B cell (primary cell): ENCODE measurements around the gene RD3L. TPM values are rescaled to one million over a fixed set of nuclear protein-coding genes. Genes with fewer than 3 reads are reported as not detected.

Experiments used
- ATAC-seq: fragments of 200-7000 bp; cut with Tn5 transposase; one replicate; pipeline ENCODE4 v1.10.0; 2021; ENCODE audit warnings: low read depth, mild to moderate bottlenecking, moderate number of reproducible peaks, moderate library complexity
- CTCF ChIA-PET: fragments of 350-600 bp; sonication (Branson Sonifier 250); formaldehyde crosslinking; loops from one replicate; lab custom pipeline; 2021; ENCODE audit warnings: antibody characterized with exemption, inconsistent platforms; lab: Charles Lee
- POLR2A ChIA-PET: fragments of 350-600 bp; sonication (Branson Sonifier 250); formaldehyde crosslinking; loops from one replicate; lab custom pipeline; 2021; ENCODE audit warnings: antibody characterized with exemption; lab: Charles Lee
- DNase-seq: peaks from one replicate; pipeline ENCODE4 v3.0.0; 2013
- H2AFZ ChIP-seq: 2 replicates; pipeline ENCODE4 v1.6.1; 2012; ENCODE audit warnings: mild to moderate bottlenecking, low read depth, low read length; ENCODE audit not compliant: insufficient read depth, poor library complexity, severe bottlenecking
- H3K27ac ChIP-seq, 2 donors: 1 replicate in 1 of 2; 2 replicates in 1 of 2; pipeline ENCODE4 v1.5.1; 2012 to 2013; ENCODE audit warnings: low read length in 2 of 2, mild to moderate bottlenecking in 2 of 2, moderate library complexity in 1 of 2
- H3K27me3 ChIP-seq, 4 experiments: fragments of 200-600 bp in 1 of 4; sonication (generic) in 1 of 4; replicated peaks in 1 of 4; 1 replicate in 2 of 4; 2 replicates in 2 of 4; pipeline versions ENCODE4 v1.6.1 to v1.7.0; 2013 to 2016; ENCODE audit warnings: low read length in 3 of 4, mild to moderate bottlenecking in 2 of 4, mixed read lengths in 1 of 4, moderate library complexity in 1 of 4; ENCODE audit not compliant: insufficient read depth in 4 of 4, control insufficient read depth in 3 of 4; ENCODE audit errors: control extremely low read depth in 1 of 4
- H3K36me3 ChIP-seq, 2 experiments: replicated peaks in 1 of 2; 1 replicate in 1 of 2; 2 replicates in 1 of 2; pipeline versions ENCODE4 v1.6.1 to v1.7.1; 2013; ENCODE audit warnings: low read length in 1 of 2; ENCODE audit not compliant: insufficient read depth in 2 of 2, control insufficient read depth in 1 of 2; ENCODE audit errors: control extremely low read depth in 1 of 2, extremely low read depth in 1 of 2
- H3K4me1 ChIP-seq, 2 donors: fragments of 200-600 bp in 1 of 2; sonication (generic) in 1 of 2; 1 replicate in 1 of 2; 2 replicates in 1 of 2; pipeline versions ENCODE4 v1.5.1 to v1.6.1; 2013 to 2017; ENCODE audit warnings: low read length in 2 of 2; ENCODE audit not compliant: control insufficient read depth in 2 of 2, insufficient read depth in 2 of 2
- H3K4me2 ChIP-seq: replicated peaks from 2 replicates; pipeline ENCODE3; 2012; ENCODE audit warnings: mild to moderate bottlenecking, low read depth, low read length; ENCODE audit not compliant: poor library complexity, severe bottlenecking
- H3K4me3 ChIP-seq, 5 experiments: fragments of 200-600 bp in 1 of 5; sonication (generic) in 1 of 5; 1 replicate in 3 of 5; 2 replicates in 2 of 5; pipeline versions ENCODE4 v1.5.1 to v1.7.0; 2011 to 2016; ENCODE audit warnings: low read length in 4 of 5, mild to moderate bottlenecking in 4 of 5, low read depth in 2 of 5, control low read depth in 1 of 5, moderate library complexity in 1 of 5; ENCODE audit not compliant: insufficient read depth in 1 of 5; ENCODE audit errors: control extremely low read depth in 1 of 5, extremely low read depth in 1 of 5
- H3K79me2 ChIP-seq: fragments of 200-600 bp; sonication (generic); one replicate; pipeline ENCODE4 v1.6.0; 2016; ENCODE audit warnings: low read length; ENCODE audit not compliant: control insufficient read depth, insufficient read depth
- H3K9ac ChIP-seq: fragments of 200-600 bp; sonication (generic); 2 replicates; pipeline ENCODE4 v1.6.1; 2017; ENCODE audit warnings: mild to moderate bottlenecking, low read length, moderate library complexity
- H3K9me3 ChIP-seq, 3 donors: one replicate each; pipeline versions ENCODE4 v1.6.1 to v1.7.1; 2013; ENCODE audit warnings: low read length in 2 of 3; ENCODE audit not compliant: control insufficient read depth in 2 of 3, insufficient read depth in 1 of 3; ENCODE audit errors: control extremely low read depth in 1 of 3
- H4K20me1 ChIP-seq: 2 replicates; pipeline ENCODE4 v1.6.0; 2012; ENCODE audit warnings: mild to moderate bottlenecking, low read length; ENCODE audit not compliant: insufficient read depth, control insufficient read depth, poor library complexity, severe bottlenecking
- H3K27ac Mint-ChIP-seq: one replicate; pipeline ENCODE4 v1.8.0; 2021; ENCODE audit warnings: mixed read lengths
- H3K27me3 Mint-ChIP-seq: one replicate; pipeline ENCODE4 v1.8.0; 2021; ENCODE audit warnings: mixed read lengths
- H3K4me1 Mint-ChIP-seq: one replicate; pipeline ENCODE4 v1.8.0; 2021; ENCODE audit warnings: mixed read lengths
- H3K4me3 Mint-ChIP-seq: one replicate; pipeline ENCODE4 v1.8.0; 2021; ENCODE audit warnings: mixed read lengths
- H3K9me3 Mint-ChIP-seq: one replicate; pipeline ENCODE4 v1.8.0; 2022; ENCODE audit warnings: mixed read lengths; ENCODE audit not compliant: insufficient read depth
- EZH2 ChIP-seq: IDR thresholded peaks from 2 replicates; pipeline ENCODE4 v1.6.1; 2012; ENCODE audit warnings: borderline replicate concordance, low read depth, mild to moderate bottlenecking, moderate library complexity, low read length; ENCODE audit not compliant: insufficient read depth, poor library complexity, severe bottlenecking
- WGBS: methylation state at CpG from one replicate; pipeline ENCODE4 v1.1.5; 2013; ENCODE audit warnings: missing lambda C conversion rate; ENCODE audit not compliant: insufficient coverage; 5-methylcytosine and 5-hydroxymethylcytosine counted together
- intact Hi-C: fragments of 100-400 bp; cut with micrococcal nuclease; formaldehyde crosslinking; loops from one replicate; pipeline ENCODE4 v1.10.0; 2022
- polyA plus RNA-seq: library from polyadenylated mRNA; depleted of rRNA; stranded (reverse); fragments of >200 nt; gene quantifications from 2 replicates; pipeline ENCODE4 v1.2.3, GENCODE V29; 2012
- total RNA-seq, 2 donors: library from RNA; stranded (reverse); fragments of 120-200 nt in 1 of 2; gene quantifications; 1 replicate in 1 of 2; 2 replicates in 1 of 2; pipeline versions ENCODE4 v1.2.3 to v1.2.4, GENCODE V29; 2013 to 2022
- TF ChIP-seq, protein P1 (sequence below): fragments of 200-600 bp; IDR thresholded peaks from one replicate; pipeline ENCODE4 v1.8.0; 2022; ENCODE audit warnings: antibody characterized with exemption, mild to moderate bottlenecking

Gene RD3L
- total and polyA plus RNA-seq, 2 donors (not counting 1 experiment from before 2014, with no cell fraction given) = not detected

DNA sequence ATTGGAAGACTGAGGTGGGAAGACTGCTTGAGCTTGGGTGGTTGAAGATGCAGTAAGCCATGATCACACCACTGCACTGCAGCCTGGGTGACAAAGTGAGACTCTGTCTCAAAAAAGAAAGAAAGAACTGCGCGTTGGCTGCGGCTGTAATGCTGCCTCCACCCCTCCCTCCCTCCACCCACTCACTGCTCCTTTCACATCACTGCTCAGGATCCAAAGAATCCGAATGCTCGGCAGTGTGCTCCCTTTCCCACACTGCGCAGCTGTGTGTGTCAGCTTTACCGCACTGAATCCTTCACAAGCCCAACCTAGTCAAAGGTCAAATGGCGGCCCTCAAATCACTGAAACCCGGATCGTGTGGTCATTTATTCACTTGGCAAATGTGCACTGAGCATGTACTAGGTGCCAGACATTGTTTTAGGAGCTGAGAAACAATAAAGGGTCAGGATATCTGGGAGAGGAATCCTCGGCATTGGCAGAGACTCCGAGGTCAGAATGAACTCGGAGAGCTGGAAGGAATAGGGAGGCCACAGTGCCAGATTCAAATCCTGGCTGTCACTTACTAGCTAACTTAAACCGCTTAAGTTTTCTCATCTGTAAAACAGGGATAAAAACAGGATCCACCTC is 25.6 kb downstream of the RD3L start:
- WGBS = 100% methylated on average over 8 of the region's 14 CpGs
- H3K36me3 ChIP-seq = peaks cover 0 to 37% of the 10 kb centered on the region in 2 experiments
- H3K9me3 ChIP-seq = no peaks in the 10 kb centered on the region
- intact Hi-C loops = no loop called here
- no peak overlapping the region for H3K4me2 ChIP-seq
- Mint-ChIP-seq H3K9me3 (no peaks in the 10 kb centered on the region), H3K4me1 (peaks cover 15% of the 10 kb centered on the region), H3K4me3 (no peak overlapping the region), H3K27ac (no peak overlapping the region), H3K27me3 (no peaks in the 10 kb centered on the region)
- no peak overlapping the region for H3K9ac ChIP-seq
- no peak overlapping the region for H3K27ac ChIP-seq
- no peaks in the 10 kb centered on the region for H3K27me3 ChIP-seq
- peaks cover 58% of the 10 kb centered on the region for H4K20me1 ChIP-seq
- no peak overlapping the region for H3K4me3 ChIP-seq
- TF ChIP-seq EZH2 = no peak
- TF ChIP-seq, protein P1, sequence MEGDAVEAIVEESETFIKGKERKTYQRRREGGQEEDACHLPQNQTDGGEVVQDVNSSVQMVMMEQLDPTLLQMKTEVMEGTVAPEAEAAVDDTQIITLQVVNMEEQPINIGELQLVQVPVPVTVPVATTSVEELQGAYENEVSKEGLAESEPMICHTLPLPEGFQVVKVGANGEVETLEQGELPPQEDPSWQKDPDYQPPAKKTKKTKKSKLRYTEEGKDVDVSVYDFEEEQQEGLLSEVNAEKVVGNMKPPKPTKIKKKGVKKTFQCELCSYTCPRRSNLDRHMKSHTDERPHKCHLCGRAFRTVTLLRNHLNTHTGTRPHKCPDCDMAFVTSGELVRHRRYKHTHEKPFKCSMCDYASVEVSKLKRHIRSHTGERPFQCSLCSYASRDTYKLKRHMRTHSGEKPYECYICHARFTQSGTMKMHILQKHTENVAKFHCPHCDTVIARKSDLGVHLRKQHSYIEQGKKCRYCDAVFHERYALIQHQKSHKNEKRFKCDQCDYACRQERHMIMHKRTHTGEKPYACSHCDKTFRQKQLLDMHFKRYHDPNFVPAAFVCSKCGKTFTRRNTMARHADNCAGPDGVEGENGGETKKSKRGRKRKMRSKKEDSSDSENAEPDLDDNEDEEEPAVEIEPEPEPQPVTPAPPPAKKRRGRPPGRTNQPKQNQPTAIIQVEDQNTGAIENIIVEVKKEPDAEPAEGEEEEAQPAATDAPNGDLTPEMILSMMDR = no peak
- peaks cover 6 to 11% of the 10 kb centered on the region in 2 donors for H3K4me1 ChIP-seq
- DNase-seq (no peak), ATAC-seq (no peak)
- peaks cover 57% of the 10 kb centered on the region for H3K79me2 ChIP-seq
- CTCF ChIA-PET = interaction anchor here (0.6 to 3.5 kb wide), 3 partner anchors 16 to 802 kb away, joined by 3 to 12 read pairs (median 4); no protein-coding TSS in a partner anchor
- POLR2A ChIA-PET = no interaction called here
- no peak overlapping the region for H2AFZ ChIP-seq

DNA sequence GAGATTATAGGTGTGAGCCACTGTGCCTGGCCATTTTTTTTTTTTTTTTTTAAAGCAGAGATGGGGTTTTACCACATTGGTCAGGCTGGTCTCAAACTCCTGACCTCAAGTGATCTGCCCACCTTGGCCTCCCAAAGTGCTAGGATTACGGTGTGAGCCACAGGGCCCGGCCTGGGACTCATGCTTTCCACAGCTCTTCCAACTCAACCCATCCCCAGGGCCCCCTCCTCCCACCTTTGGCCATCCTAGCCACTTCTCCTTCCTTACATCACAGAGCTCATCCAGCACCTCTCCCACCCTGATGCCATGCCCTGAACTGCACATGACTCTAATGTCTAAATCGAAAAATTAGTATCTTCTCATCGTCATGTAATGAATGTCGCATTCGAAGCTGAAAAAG is 26.7 kb downstream of the RD3L start:
- peaks cover 0 to 45% of the 10 kb centered on the region in 2 experiments for H3K36me3 ChIP-seq
- WGBS = 93% methylated on average over 3 of the region's 6 CpGs
- CTCF ChIA-PET = interaction anchor here (1.1 to 3.5 kb wide), 2 partner anchors 9 to 107 kb away, joined by 5 to 12 read pairs; no protein-coding TSS in a partner anchor

More for the DNA sequence above, 26.7 kb downstream of the RD3L start:
- peaks cover 3 to 4% of the 10 kb centered on the region in 2 donors for H3K4me1 ChIP-seq
- peaks cover 56% of the 10 kb centered on the region for H4K20me1 ChIP-seq
- H3K27me3 Mint-ChIP-seq = no peaks in the 10 kb centered on the region
- DNase-seq (no peak), ATAC-seq (no peak)
- H3K27ac ChIP-seq = no peak overlapping the region
- H3K27me3 ChIP-seq = no peaks in the 10 kb centered on the region
- no peaks in the 10 kb centered on the region for H3K9me3 ChIP-seq
- no peak overlapping the region for H3K4me3 ChIP-seq
- no peak overlapping the region for H2AFZ ChIP-seq
- no peak overlapping the region for H3K27ac Mint-ChIP-seq
- H3K9ac ChIP-seq = no peak overlapping the region
- POLR2A ChIA-PET = no interaction called here
- no peak for TF ChIP-seq EZH2
- TF ChIP-seq, protein P1 = no peak
- H3K4me3 Mint-ChIP-seq = no peak overlapping the region
- no peaks in the 10 kb centered on the region for H3K9me3 Mint-ChIP-seq
- intact Hi-C loops = no loop called here
- peaks cover 49% of the 10 kb centered on the region for H3K79me2 ChIP-seq
- no peak overlapping the region for H3K4me2 ChIP-seq
- peaks cover 10% of the 10 kb centered on the region for H3K4me1 Mint-ChIP-seq
